HG02852 (cell line): Measurements from ENCODE around the gene CLMN.
"Not testable (repeated sequence)": the region's sequence is repeated elsewhere in the genome, so short reads cannot be mapped to it uniquely, and the experiment has no call there.

ENCODE experiments used
- ATAC-seq: cut with Tn5 transposase; IDR thresholded peaks from one replicate; pipeline ENCODE4 v1.9.1; 2021; ENCODE audit warnings: mild to moderate bottlenecking, moderate library complexity; ENCODE audit not compliant: unreplicated experiment

CLMN gene

DNA sequence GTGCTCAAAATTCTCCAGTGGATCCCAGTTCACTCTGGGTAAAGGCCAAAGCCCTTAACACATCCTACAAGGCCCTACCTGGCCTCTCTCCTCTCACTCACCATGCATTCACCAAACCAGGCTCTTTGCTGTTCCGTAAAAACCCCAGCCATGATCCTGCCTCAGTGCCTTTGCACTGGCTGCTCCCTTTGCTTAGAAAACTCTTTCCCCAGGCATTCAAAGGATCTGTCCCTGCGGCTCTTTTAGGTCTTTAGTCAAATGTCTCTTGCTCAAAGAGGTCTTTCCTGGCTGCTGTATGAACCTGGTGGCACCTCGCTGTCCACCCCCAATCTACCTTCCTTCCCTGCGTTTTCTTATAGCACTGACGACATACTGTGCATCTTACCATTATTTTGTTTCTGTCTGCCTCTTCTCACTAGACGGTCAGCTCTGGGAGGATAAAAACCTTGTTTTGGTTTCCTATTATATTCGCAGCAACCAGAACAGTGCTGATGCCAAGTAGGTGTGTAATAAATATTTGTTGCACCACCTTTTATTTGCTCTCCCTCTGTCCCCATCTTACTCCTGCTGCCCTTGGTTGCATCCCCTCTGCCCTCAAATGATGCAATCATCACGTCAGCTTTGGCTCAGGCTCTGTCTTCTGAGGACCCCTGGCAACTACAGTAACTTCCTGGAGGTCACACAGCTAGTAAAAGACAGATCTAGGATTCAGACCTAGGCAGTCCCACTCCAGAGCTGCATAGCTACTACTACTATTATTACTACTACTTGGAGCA is 138.6 kb downstream of the CLMN start:
- no peak for ATAC-seq

DNA sequence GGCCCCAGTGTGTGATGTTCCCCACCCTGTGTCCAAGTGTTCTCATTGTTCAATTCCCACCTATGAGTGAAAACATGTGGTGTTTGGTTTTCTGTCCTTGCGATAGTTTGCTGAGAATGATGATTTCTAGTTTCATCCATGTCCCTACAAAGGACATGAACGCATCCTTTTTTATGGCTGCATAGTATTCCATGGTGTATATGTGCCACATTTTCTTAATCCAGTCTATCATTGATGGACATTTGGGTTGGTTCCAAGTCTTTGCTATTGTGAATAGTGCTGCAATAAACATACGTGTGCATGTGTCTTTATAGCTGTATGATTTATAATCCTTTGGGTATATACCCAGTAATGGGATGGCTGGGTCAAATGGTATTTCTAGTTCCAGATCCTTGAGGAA is 144.0 kb downstream of the CLMN start:
- not testable (repeated sequence) for ATAC-seq

DNA sequence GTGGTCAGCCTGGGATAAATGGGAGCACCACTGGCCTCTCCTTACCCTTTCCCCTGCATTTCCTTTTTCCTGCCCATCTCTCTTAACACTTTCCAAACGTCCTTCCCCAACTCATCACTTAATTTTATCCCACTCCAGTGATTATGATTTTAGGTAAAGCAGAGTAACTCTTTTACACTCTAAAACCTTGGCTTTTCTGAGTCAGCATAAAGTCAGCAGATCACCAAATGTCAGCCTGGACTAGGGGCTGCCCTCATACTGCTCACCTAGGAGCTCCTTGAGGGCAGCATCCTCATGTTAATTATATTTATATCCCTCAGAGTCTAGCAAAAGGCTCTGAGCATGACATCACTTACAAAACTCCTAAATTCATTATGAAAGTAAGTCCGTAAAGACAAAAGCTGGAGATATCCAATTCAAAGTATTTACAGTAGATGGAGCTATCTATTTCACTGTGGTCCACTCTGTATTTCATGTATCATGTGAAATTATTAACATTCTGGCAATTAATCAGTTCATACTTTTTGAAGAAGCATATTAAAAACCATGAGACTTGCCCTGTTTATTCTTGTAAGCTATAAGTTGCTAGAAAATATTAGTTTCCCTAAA is 145.4 kb downstream of the CLMN start:
- no peak for ATAC-seq

DNA sequence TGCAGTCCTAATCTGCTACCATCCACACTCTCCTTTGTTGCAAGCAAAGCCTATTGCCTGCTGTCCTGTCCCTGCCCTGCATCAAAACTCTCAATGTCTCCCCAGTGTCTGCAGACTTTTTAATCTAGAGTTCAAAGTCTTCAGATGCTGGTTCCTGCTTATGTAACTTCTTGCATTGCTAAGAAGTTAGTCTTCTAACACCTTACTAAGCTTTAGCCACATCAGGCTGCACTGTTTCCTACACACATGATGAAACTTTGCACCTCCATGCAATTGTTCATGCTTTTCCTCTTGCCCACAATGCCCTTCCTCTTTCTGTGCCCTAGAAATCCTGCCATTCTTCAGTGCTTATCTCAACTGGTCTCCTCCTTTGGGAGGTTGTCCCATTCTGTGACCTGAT is 146.2 kb downstream of the CLMN start:
- no peak for ATAC-seq

DNA sequence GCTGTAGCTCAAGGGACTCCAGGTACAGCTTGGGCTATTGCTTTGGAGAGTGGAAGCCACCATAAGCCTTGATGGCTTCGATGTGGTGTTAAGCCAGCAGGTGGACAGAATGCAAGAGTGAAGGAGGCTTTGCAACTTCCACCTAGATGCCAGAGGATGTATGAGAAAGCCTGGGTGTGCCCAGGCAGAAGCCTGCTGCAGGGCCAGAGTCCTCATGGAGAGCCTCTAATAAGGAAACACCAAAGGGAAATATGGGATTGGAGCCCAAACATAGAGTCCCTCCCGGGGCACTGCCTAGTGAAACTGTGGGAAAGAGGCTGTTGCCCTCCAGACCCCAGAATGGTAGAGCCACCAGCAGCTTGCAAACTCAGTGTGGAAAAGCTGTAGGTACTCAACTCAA is 152.5 kb downstream of the CLMN start:
- ATAC-seq = no peak

DNA sequence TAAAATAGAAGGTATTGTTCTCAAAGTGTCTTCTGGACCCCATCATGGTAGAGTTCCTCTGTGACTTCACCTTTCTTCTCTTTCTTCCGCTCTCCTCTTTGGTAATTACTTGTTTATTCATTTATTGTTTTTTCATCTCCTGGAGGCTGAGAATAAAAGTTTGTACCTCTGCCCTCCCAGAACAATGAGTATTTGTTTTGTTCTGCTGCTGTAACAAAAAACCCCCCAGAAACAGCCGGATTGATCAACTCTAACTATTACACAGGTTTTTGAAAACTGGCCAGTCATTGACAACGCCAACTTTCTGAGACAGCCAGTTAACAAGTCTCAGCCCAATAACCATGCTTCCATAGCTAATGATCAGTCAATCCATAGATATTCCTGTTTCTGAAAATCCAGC is 154.2 kb downstream of the CLMN start:
- no peak for ATAC-seq

DNA sequence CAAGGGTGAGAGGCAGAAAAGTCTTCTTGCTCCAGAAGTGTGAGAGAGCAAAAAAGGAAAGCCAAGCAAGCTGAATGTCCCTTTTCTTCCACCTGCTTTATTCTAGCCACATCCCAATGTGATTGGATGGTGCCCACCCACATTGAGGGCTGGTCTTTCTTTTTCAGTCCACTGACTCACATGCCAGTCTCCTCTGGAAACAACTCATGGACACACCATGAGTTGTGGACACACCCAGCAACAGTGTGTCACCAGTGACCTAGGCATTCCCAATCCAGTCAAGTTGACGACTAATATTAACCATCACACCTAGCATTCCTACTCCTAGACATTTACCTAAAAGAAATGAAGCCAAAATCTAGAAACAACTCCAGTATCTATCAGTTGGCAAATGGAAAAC is 155.2 kb downstream of the CLMN start:
- no peak for ATAC-seq

DNA sequence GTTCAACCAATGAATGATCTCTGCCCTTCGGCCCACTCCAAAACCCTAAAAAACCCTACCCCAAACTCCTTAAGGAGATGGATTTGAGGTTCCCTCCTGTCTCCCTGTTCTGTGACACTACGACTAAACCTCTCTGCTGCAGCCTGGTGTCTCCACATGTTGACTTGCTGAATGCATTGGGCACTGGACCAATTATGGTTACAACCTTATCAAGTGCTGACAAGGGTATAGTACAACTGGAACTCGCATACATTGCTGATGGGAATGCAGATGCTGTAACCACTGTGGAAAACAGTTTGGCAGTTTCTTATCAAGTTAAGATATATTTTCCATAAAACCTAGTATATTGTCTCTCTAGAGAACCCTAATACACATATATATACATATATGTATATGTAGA is 156.0 kb downstream of the CLMN start:
- ATAC-seq = no peak

DNA sequence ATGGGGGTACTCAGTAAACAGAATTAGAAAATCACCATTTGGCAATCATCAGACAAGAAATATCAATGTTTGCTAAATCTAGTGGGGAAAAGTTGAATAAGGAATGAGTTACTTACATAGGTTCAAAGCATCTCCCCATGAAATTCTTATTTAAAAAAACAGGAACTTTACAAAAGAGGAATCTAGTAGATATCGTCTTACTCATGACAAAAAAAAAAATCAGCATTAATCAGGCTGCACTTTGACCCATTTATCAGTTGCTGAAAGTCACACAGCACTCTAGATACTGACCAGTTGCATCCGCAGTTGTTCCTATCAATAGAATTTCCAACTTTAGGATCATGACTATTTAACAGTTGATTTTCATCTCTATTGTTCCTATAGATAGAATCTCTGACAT is 156.6 kb downstream of the CLMN start:
- ATAC-seq = no peak

DNA sequence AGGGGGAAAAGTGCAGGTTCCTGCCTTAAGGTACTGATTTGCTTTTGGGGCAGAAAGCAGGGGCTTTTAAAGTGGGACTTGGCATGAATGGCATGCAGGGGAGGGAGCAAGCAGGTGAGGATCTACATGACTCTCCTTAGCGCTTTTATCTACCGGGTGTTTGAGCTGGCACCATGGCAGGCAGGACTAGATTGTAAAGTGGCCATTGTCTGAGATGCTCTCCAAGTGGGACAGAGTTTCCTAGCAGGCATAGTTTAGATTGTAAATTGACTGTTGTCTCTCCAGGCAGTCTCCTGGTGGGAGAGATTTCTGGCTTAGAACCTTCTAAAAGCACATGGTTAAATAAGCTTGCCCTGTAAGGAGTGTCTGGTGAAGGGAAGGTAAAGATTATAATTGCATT is 157.1 kb downstream of the CLMN start:
- no peak for ATAC-seq

DNA sequence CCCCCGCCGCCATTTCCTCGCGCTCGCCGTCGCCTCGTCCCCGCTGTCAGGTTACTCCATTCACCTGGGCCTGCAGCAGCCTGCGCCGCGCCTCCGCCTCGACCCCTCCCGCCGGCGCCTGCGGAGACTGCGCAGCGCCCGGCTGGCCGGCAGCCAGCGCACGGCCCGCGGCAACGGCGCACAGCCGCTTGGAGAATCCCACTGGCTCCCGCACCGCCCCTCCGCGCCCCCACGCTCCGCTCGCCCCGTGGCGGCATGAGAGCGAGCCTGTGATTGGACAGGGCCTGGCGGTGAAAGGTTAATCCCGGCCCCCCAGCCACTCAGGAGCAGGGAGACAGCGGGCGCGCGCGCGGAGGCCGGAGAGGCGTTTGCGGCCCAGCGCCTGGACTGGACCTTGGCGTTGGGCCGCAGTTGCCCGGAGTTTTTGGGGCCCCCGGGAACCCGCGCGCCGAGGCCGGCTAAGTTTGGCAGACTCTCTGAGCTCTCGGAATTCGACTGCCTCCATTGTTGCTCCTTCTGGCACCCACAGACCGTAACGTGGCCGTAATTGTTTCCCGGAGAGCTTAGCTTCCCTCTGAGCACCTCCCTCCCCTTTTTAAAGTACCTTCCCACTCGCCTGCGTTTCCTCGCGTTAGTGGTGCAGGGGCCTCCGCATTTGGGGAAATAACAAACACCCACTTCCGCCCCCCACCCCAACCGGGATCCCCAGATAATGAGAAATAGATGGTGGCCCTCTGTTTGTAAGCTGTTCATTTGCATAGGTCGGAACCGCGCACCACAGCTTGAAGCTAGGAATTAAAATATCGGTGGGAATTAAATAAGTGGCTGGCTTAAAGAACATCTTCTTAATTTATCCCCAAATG is 162.2 kb downstream of the CLMN start, which contains the start of gene DICER1:
TSS of gene DICER1 (minus strand) at position 203 of the 863 bp plus-strand sequence. CDS start 24,071 bp downstream, outside the sequence.
- peak; percentile 75 for ATAC-seq

DNA sequence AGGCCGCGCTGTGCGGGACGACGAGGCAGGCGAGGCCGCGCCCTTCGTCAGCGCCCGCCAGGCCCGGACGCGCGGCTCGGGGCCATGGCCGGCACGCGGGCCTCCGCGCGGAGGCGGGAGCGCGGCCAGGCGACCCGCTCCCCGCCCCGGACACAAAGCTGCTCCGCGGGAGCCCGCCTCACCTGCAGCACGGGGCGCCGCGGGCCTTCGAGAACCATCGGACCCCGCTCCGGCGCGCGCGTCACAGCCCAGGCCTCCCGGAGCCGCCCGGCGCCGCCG is 162.7 kb downstream of the CLMN start:
- ATAC-seq = peak; percentile 24

DNA sequence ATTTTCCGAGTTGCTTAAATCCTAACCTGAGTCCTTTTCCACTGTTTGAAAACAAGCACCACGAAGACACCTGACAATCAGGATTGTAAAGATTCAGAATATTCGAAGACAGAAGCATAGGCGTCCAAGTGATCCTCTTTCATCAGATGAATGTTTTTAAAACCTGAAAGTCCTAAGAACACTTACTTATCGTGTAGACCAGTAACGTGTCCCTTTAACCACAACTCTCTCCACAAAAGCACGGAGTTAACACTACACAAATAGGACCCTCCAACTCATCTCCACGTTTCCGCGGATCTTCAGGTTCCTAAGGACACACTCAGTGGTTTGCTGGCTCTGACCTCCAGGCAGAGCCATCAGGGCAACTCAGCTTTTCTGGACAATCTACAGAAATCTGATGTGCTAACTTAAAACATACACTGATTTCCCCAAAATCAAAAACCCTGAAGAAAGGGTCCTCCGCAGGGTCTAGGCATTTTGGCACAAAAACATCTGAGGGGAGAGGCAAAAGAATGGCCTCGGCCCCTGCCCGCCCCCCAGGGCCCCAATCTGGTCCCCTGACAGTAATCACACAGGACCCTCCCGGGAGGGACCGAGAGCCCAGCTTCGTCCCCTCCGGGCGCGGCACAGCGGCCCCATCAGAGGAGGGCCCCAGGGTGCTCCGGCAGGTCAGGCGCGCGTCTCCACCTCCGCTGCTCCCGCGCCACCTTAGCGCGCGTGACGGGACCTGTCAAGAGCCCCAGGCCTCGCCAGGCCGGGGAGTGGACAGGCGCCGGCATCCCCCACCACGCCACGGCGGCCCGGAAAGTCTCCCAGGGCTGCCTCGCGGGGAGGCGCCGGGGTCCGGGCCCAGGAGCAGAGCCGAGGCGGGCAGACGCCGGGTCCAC is 163.3 kb downstream of the CLMN start:
- ATAC-seq = peak; percentile 28

DNA sequence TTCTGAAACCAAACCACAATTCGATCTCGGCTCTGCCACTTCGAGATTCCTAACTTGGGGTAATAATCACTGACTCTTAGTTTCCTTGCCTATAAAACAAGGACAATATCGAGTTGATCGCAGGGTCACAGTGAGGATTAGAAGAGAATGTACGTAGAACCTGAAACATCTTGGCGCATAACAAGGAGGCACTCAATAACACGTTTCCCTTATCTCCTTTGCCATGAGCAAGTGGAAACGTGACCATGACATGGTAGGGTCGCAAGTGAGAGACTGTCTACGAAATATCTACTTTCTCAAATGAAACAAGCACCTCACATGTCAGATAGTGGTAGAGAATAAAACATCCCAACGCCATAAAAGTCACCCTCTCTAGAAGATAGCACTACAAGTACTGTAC is 164.7 kb downstream of the CLMN start:
- no peak for ATAC-seq

DNA sequence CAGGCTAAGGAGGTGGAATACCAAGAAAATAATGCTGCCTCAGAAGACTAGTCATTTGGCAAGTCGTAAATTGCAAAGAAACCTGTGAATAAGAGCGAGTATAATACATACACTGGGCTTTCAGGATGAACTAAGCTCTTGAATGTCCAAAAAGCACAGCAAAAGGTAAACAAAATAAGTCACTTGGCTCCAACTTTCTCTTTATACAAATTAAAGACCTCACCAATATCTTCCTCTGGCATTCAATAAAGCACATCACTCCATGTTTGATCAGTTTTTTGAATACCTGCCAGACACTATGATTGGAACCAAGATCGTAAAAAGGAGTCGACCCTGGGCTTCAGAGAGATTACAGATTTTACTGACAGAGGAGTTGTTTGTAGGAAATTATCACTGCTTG is 165.8 kb downstream of the CLMN start:
- ATAC-seq = no peak

DNA sequence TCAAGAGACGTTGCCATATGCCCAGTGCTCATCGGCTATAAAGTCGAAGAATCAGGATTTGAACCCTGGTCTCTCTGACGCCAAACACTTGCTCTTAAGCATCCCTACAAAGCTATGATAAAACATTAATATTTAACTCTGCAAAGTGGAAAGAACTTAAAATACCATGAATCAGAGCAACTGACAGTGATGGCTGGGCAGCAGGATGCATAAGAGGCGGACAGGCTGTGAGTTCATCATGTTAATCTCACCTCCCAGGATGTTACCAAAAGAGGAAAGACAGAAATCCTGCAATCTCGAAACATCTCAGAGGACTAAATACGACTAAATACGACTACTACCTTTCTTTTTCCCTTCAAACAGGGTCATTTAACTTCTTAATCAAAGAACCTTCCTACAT is 168.1 kb downstream of the CLMN start:
- no peak for ATAC-seq

DNA sequence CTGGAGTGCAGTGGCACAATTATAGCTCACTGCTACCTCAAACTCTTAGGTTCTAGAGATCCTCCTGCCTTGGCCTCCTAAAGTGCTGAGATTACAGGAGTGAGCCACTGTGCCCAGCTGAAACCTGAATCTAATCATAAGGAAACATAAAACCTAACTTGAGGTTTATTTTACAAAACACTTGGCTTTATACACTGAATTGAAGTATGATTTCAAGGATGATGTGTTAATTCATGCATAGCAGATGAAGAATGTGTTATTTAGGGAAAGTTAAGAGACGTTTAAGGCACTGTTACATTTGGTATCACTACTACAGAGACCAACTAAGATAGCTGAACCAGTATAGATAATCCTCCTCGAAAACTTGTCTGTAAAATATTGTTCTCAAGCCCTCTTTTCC is 168.8 kb downstream of the CLMN start:
- no peak for ATAC-seq

DNA sequence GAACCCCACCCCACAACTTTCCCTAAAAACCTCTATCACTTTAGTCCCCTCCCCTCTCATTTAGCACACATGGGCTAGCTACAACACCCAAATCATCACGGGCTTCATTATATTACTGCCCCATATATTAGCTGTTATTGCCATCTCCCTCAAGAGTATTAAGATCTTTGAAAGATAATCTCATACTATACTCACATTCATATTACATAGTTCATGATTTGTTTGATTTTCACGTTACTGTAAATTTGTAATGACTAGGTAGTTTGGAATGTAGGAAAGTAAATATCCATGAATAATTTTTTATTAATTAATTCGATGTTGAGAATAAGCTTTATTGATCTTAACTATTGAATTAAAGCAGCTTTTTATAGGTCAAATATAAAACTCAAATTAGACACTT is 170.3 kb downstream of the CLMN start:
- ATAC-seq = no peak

DNA sequence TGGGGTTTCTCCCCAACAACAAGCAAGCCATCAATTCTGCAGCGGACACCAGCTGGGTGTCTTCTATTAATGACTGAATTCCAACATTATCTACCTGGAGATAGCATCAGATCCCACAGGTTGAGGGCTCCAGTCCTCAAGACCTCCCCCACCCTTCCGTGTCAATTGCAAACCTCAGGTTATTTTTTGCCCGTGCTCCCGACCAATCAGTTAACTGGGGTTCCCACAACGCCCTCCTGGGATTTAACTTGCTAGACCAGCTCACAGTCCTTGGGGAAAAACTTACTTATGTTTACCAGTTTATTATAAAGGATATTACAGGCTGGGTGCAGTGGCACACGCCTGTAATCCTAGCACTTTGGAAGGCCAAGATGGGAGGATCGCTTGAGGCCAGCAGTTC is 172.1 kb downstream of the CLMN start:
- no peak for ATAC-seq

DNA sequence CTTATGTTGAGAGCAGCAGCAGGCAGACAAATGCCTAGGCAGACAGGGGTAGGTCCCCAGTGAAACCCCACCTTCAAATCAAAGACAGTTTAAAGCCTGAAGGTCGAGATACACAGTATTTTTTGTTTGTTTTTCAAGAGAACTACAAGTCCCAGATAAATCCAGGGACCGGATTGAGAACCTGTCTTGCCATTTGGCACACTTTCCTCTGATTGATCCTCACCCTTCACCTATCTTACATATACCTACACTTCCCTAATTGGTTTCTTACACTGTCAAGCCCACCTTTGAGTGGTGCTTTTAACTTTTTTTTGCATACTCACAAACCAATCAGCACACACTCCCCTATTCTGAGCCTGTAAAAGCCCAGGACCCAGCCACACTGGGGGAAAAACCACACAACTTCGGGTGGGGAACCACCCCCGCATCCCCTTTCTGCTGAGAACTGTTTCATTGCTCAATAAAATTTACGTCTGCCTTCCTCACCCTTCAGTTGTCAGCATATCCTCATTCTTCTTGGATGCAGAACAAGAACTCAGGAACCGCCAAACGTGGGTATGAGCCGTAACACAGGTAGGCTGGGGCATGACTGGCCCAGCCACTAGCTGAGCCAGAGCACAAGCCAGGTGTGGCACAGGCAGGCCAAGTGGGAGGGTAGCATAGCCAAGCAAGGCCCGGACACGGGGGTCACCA is 173.5 kb downstream of the CLMN start:
- ATAC-seq = no peak
